Spleen (tissue), 11 donors: Measurements from ENCODE around the gene LHFPL3. TPM values are rescaled to one million over a fixed set of nuclear protein-coding genes. Genes with fewer than 3 reads are reported as not detected.

Experiments used
- DNase-seq: peaks from one replicate; pipeline ENCODE4 v3.0.0-alpha.2; 2020
- H3K27ac ChIP-seq, 8 donors: fragments of 200-600 bp; sonication (generic) in 7 of 8; 1 replicate in 4 of 8; 2 replicates in 4 of 8; pipeline versions ENCODE4 v1.5.0 to v1.8.0; 2016 to 2021; ENCODE audit warnings: inconsistent platforms in 4 of 8, mild to moderate bottlenecking in 4 of 8, moderate library complexity in 1 of 8
- H3K27me3 ChIP-seq, 7 donors: fragments of 200-600 bp; sonication (generic) in 6 of 7; replicated peaks in 1 of 7; 1 replicate in 4 of 7; 2 replicates in 3 of 7; pipeline versions ENCODE4 v1.5.0 to v1.8.0; 2016 to 2021; ENCODE audit warnings: inconsistent platforms in 3 of 7, mild to moderate bottlenecking in 1 of 7
- H3K36me3 ChIP-seq, 6 donors: fragments of 200-600 bp; sonication (generic) in 5 of 6; 1 replicate in 4 of 6; 2 replicates in 2 of 6; pipeline versions ENCODE4 v1.5.0 to v1.8.0; 2016 to 2021; ENCODE audit warnings: inconsistent platforms in 2 of 6
- H3K4me1 ChIP-seq, 6 donors: fragments of 200-600 bp; sonication (generic) in 5 of 6; 1 replicate in 3 of 6; 2 replicates in 3 of 6; pipeline versions ENCODE4 v1.5.0 to v1.8.0; 2016 to 2021; ENCODE audit warnings: inconsistent platforms in 3 of 6
- H3K4me3 ChIP-seq, 8 donors: fragments of 200-600 bp; sonication (generic) in 7 of 8; 1 replicate in 4 of 8; 2 replicates in 4 of 8; pipeline versions ENCODE4 v1.5.0 to v1.8.0; 2016 to 2021; ENCODE audit warnings: inconsistent platforms in 4 of 8, mild to moderate bottlenecking in 4 of 8, moderate library complexity in 2 of 8
- H3K9me3 ChIP-seq, 8 donors: fragments of 200-600 bp; sonication (generic) in 7 of 8; 1 replicate in 4 of 8; 2 replicates in 4 of 8; pipeline versions ENCODE4 v1.5.0 to v1.8.0; 2016 to 2021; ENCODE audit warnings: inconsistent platforms in 4 of 8
- CTCF ChIP-seq, 11 experiments: fragments of 200-600 bp in 7 of 11; fragments of 450-650 bp in 4 of 11; sonication (generic) in 4 of 11; IDR thresholded peaks in 8 of 11; conservative IDR thresholded peaks in 3 of 11; 1 replicate in 7 of 11; 2 replicates in 4 of 11; pipeline versions ENCODE4 v1.4.0 to v1.8.0; 2016 to 2021; ENCODE audit warnings: antibody characterized with exemption in 11 of 11, inconsistent platforms in 4 of 11, mild to moderate bottlenecking in 1 of 11
- POLR2A ChIP-seq, 3 donors: fragments of 450-650 bp; IDR thresholded peaks; one replicate each; pipeline ENCODE4 v1.5.1; 2017; ENCODE audit warnings: antibody characterized with exemption in 3 of 3, mild to moderate bottlenecking in 1 of 3
- POLR2AphosphoS5 ChIP-seq, 3 donors: sonication (generic); formaldehyde crosslinking; IDR thresholded peaks; one replicate each; pipeline ENCODE4 v1.5.1; 2017; ENCODE audit warnings: antibody characterized with exemption in 3 of 3
- WGBS, 5 donors: extraction: QIAGEN DNeasy Blood & Tissue Kit in 3 of 5; methylation state at CpG; one replicate each; pipeline versions ENCODE4 v1.1.5 to v1.1.7; 2013 to 2018; 5-methylcytosine and 5-hydroxymethylcytosine counted together
- intact Hi-C: fragments of 100-400 bp; cut with DNase I; formaldehyde crosslinking; loops from one replicate; pipeline ENCODE4 v1.15.0; 2023; ENCODE audit warnings: low total_unique reads
- polyA plus RNA-seq, 3 donors: library from polyadenylated mRNA; stranded (reverse); fragments of 200-250 nt; gene quantifications; one replicate each; pipeline ENCODE4 v1.2.1, GENCODE V29; 2013
- total RNA-seq, 7 donors: library from RNA; depleted of rRNA in 3 of 7; stranded (reverse); fragments of >200 nt in 3 of 7; fragmentation: NEBNext Ultra II Directional in 4 of 7; extraction: Animal tissue kit (Norgen Biotek cat#: 25700) in 4 of 7; gene quantifications; one replicate each; pipeline versions ENCODE4 v1.1.0 to v1.2.1, GENCODE V29; 2016 to 2021
- donor health status: healthy with polysubstance abuse.
- donor health status: DM: no; HTN: no; CAD: no; lungs with moderate emphysema.
- donor health status: DM: no; HTN: no; CAD: no.
- donor health status: Bipolar disorder and iron deficiency.
- donor health status: healthy.
- donor health status: DM: no; HTN: no; CAD: no.
- donor health status: DM: yes; HTN: yes; CAD: no.

The LHFPL3 gene
- total and polyA plus RNA-seq, 10 donors: 0.07 to 1.0 (median 0.20) TPM; not detected in 3

DNA sequence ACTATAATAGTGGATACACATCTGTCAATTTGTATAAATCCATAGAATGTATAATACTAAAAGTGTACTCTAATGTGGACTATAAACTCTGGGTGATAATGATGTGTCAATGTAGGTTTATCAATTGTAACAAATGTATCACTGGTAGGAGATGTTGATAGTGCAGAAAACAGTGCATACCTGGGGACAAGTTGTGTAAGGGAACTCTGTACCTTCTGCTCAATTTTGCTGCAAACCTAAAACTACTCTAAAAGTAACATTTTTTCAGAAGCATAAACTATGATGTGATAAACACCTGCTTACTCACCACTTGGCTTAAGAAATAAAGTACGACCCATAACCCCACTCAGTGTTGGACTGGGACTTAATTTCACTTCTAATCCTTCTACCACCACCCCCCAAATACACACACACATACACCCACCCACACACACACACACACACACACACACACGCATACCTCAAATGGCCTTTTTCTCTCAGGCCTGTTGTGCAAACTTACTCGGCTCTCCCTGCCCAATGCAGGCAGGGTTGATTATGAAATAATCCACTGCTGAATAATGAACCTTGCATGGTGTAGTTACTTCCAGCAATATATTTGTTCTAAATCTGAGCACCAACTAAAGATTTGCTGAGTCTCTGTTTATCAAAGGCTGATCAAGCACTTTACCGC, 531.5 kb downstream of the LHFPL3 start:
- Histone ChIP-seq H3K27ac (no peak overlapping the region), H3K9me3 (peaks cover 0 to 16% (median 8%) of the 10 kb centered on the region in 8 donors), H3K36me3 (no peaks in the 10 kb centered on the region), H3K4me3 (no peak overlapping the region), H3K27me3 (peaks cover 0 to 25% (median 0%) of the 10 kb centered on the region in 7 donors), H3K4me1 (peaks cover 0 to 9% (median 0%) of the 10 kb centered on the region in 6 donors)
- no peak for DNase-seq
- intact Hi-C loops: no loop called here
- TF ChIP-seq POLR2A (IDR thresholded peaks at IDR 0.05) (no peak), CTCF (IDR thresholded peaks at IDR 0.05 in 8 of 11, conservative IDR thresholded peaks at IDR 0.05 in 3 of 11) (no peak), POLR2AphosphoS5 (IDR thresholded peaks at IDR 0.05) (no peak)
- WGBS, 5 donors: 60 to 91% (median 73%) methylated on average over 4 of the region's 4 CpGs

GRCh38 chr7:104861729-104862390, 533.5 kb downstream of the LHFPL3 start:
- Histone ChIP-seq H3K27ac (no peak overlapping the region), H3K27me3 (peaks cover 0 to 25% (median 0%) of the 10 kb centered on the region in 7 donors), H3K4me3 (no peak overlapping the region), H3K36me3 (no peaks in the 10 kb centered on the region), H3K9me3 (peaks cover 0 to 18% (median 8%) of the 10 kb centered on the region in 8 donors), H3K4me1 (peaks cover 0 to 9% (median 0%) of the 10 kb centered on the region in 6 donors)
- WGBS, 5 donors: 39 to 54% (median 48%) methylated on average over 4 to 5 of the region's 5 CpGs
- intact Hi-C loops: no loop called here
- no peak for DNase-seq
- TF ChIP-seq CTCF (IDR thresholded peaks at IDR 0.05 in 8 of 11, conservative IDR thresholded peaks at IDR 0.05 in 3 of 11): no peak
- TF ChIP-seq POLR2AphosphoS5 (IDR thresholded peaks at IDR 0.05): no peak
- TF ChIP-seq POLR2A (IDR thresholded peaks at IDR 0.05): no peak

GRCh38 chr7:104862719-104863118, 534.3 kb downstream of the LHFPL3 start:
- no peaks in the 10 kb centered on the region for H3K36me3 ChIP-seq
- H3K27me3 ChIP-seq: peaks cover 0 to 25% (median 0%) of the 10 kb centered on the region in 7 donors
- intact Hi-C loops: no loop called here
- peaks cover 0 to 18% (median 8%) of the 10 kb centered on the region in 8 donors for H3K9me3 ChIP-seq
- TF ChIP-seq POLR2A (IDR thresholded peaks at IDR 0.05): no peak
- TF ChIP-seq CTCF (IDR thresholded peaks at IDR 0.05 in 8 of 11, conservative IDR thresholded peaks at IDR 0.05 in 3 of 11): no peak
- TF ChIP-seq POLR2AphosphoS5 (IDR thresholded peaks at IDR 0.05): no peak
- H3K4me1 ChIP-seq: peaks cover 0 to 4% (median 0%) of the 10 kb centered on the region in 6 donors
- H3K4me3 ChIP-seq: no peak overlapping the region
- WGBS, 5 donors: 76 to 85% (median 83%) methylated on average over 7 of the region's 7 CpGs
- H3K27ac ChIP-seq: no peak overlapping the region
- DNase-seq: no peak

DNA sequence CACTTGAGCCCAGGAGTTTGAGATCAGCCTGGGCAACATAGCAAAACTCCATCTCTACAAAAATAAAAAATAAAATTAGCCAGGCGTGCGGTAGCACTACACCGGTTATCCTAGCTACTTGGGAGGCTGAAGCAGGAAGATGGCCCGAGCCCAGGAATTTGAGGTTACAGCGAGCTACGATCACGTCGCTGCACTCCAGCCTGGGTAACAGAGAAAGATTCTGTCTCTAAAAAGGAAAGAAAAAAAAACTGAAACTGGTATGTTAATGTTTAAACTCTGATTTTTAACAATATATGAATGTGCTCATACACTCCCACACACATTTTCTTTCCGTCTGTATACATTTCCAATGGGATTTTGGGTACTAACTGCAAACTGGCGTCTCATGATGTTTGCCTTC, 545.0 kb downstream of the LHFPL3 start:
- intact Hi-C loops: no loop called here
- Histone ChIP-seq H3K36me3 (no peaks in the 10 kb centered on the region), H3K4me1 (no peaks in the 10 kb centered on the region), H3K9me3 (no peaks in the 10 kb centered on the region), H3K27ac (no peak overlapping the region), H3K27me3 (no peaks in the 10 kb centered on the region), H3K4me3 (no peak overlapping the region)
- no peak for DNase-seq
- 72 to 90% (median 77%) methylated on average over 10 of the region's 10 CpGs for WGBS, 5 donors
- TF ChIP-seq POLR2A (IDR thresholded peaks at IDR 0.05) (no peak), POLR2AphosphoS5 (IDR thresholded peaks at IDR 0.05) (no peak), CTCF (IDR thresholded peaks at IDR 0.05 in 8 of 11, conservative IDR thresholded peaks at IDR 0.05 in 3 of 11) (no peak)
